Measurements from ENCODE around the gene PARD3. TPM values are rescaled to one million over a fixed set of nuclear protein-coding genes. Genes with fewer than 3 reads are reported as not detected.

Gene PARD3
- total RNA-seq, 1 donor from 2014 or later = 97.8 TPM

DNA sequence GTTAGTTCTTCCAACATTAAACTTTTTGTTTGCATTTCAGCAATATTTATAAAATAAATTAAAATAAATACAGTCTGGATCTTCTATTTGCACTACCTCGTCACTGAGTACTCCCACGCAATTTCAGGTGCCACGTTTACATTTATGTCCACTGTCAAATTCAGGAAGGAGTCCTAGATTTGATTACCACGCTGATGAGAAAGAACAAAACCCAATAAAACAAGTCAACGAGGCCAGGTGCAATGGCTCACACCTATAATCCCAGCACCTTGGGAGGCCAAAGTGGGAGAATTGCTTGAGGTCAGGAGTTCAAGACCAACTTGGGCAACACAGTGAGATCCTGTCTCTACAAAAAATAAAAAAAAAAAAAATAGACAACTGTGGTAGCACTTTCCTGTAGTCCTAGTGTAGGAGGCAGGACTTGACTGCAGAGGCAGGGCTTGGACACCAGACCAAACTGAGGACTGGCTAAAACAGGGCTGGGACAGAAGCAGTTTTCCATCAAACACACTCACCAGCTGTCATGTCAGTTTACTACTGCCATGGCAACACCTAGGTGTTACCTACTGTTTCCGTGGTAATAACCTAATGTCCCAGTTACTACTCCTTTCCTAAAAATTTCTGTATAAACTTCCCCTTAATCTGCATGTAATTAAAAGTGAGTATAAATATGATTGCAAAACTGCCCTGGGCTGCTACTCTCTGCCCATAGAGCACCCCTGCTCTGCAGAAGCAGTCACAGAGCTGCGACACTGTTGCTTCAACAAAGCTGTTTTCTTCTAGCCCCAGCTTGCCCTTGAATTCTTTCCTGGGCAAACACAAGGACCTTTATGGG, 341.7 kb downstream of the PARD3 start:
- TF ChIP-seq CTCF (conservative IDR thresholded peaks at IDR 0.05; ENCODE audit: low read depth, low read length) = no peak
- no peak overlapping the region for H3K4me3 ChIP-seq (ENCODE audit: low read depth, low read length)
- no peak for DNase-seq (ENCODE audit: low read depth)

- TF ChIP-seq CTCF (conservative IDR thresholded peaks at IDR 0.05; ENCODE audit: low read depth, low read length) = no peak
- DNase-seq (ENCODE audit: low read depth) = no peak
- H3K4me3 ChIP-seq (ENCODE audit: low read depth, low read length) = no peak overlapping the region
Observed at GRCh38 chr10:34470307-34470706, 344.8 kb downstream of the PARD3 start.

GRCh38 chr10:34469446-34469845, 345.6 kb downstream of the PARD3 start:
- DNase-seq (ENCODE audit: low read depth) = no peak
- TF ChIP-seq CTCF (conservative IDR thresholded peaks at IDR 0.05; ENCODE audit: low read depth, low read length) = no peak
- no peak overlapping the region for H3K4me3 ChIP-seq (ENCODE audit: low read depth, low read length)

DNA sequence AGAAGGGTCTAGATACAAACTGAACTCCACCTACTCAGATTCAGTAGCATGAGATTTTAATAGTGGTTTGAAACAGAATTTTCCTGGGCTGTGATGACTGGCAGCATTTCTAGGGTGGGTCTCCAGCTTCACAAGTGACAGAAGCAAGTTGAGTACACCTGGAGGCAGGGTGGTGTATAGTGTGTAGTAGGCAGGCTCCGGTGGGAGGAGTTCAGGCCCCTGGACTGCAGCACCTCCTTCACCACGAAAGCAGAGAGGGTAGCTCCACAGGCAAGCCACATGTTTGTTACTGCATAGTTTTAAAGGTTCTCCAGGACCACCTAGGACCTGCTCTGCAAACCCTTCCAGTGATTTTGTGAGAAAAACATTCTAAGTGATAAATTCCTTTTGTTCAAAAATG, 347.2 kb downstream of the PARD3 start:
- no peak for TF ChIP-seq CTCF (conservative IDR thresholded peaks at IDR 0.05; ENCODE audit: low read depth, low read length)
- H3K4me3 ChIP-seq (ENCODE audit: low read depth, low read length) = no peak overlapping the region
- no peak for DNase-seq (ENCODE audit: low read depth)

- no peak overlapping the region for H3K4me3 ChIP-seq (ENCODE audit: low read depth, low read length)
- no peak for TF ChIP-seq CTCF (conservative IDR thresholded peaks at IDR 0.05; ENCODE audit: low read depth, low read length)
- DNase-seq (ENCODE audit: low read depth) = no peak
Observed at GRCh38 chr10:34467364-34467763, 347.7 kb downstream of the PARD3 start.

- no peak for DNase-seq (ENCODE audit: low read depth)
- no peak overlapping the region for H3K4me3 ChIP-seq (ENCODE audit: low read depth, low read length)
- no peak for TF ChIP-seq CTCF (conservative IDR thresholded peaks at IDR 0.05; ENCODE audit: low read depth, low read length)
Observed at GRCh38 chr10:34465678-34466077, 349.4 kb downstream of the PARD3 start.

GRCh38 chr10:34464591-34464990, 350.5 kb downstream of the PARD3 start:
- no peak for TF ChIP-seq CTCF (conservative IDR thresholded peaks at IDR 0.05; ENCODE audit: low read depth, low read length)
- DNase-seq (ENCODE audit: low read depth) = no peak
- H3K4me3 ChIP-seq (ENCODE audit: low read depth, low read length) = no peak overlapping the region
